ENCODE results near the gene TEAD1.
"Not testable (repeated sequence)": the region's sequence is repeated elsewhere in the genome, so short reads cannot be mapped to it uniquely, and the experiment has no call there.

TEAD1 gene

GRCh38 chr11:12871241-12871640 is 197.0 kb downstream of the TEAD1 start:
- no peak for DNase-seq

- DNase-seq: no peak
Measured at GRCh38 chr11:12871788-12872321, 197.6 kb downstream of the TEAD1 start.

GRCh38 chr11:12876340-12876739 is 202.1 kb downstream of the TEAD1 start:
- DNase-seq: no peak

GRCh38 chr11:12876988-12877387 is 202.8 kb downstream of the TEAD1 start:
- no peak for DNase-seq

- not testable (repeated sequence) for DNase-seq
Measured at GRCh38 chr11:12877508-12877907, 203.3 kb downstream of the TEAD1 start.

- no peak for DNase-seq
Measured at GRCh38 chr11:12880327-12880726, 206.1 kb downstream of the TEAD1 start.

- no peak for DNase-seq
Measured at GRCh38 chr11:12882670-12883069, 208.4 kb downstream of the TEAD1 start.

GRCh38 chr11:12884751-12885318 is 210.6 kb downstream of the TEAD1 start:
- DNase-seq: no peak

- DNase-seq: no peak
Measured at GRCh38 chr11:12885717-12886239, 211.6 kb downstream of the TEAD1 start.

- DNase-seq: no peak
Measured at GRCh38 chr11:12886508-12886907, 212.3 kb downstream of the TEAD1 start.

GRCh38 chr11:12888525-12889158 is 214.4 kb downstream of the TEAD1 start:
- peak; percentile 42 for DNase-seq

- DNase-seq: no peak
Measured at GRCh38 chr11:12889243-12889642, 215.0 kb downstream of the TEAD1 start.

- no peak for DNase-seq
Measured at GRCh38 chr11:12890476-12890875, 216.3 kb downstream of the TEAD1 start.

GRCh38 chr11:12893787-12894672 is 219.8 kb downstream of the TEAD1 start:
- peak; percentile 20 for DNase-seq

GRCh38 chr11:12897390-12897789 is 223.2 kb downstream of the TEAD1 start:
- no peak for DNase-seq

GRCh38 chr11:12897867-12898266 is 223.6 kb downstream of the TEAD1 start:
- no peak for DNase-seq

GRCh38 chr11:12900496-12900895 is 226.3 kb downstream of the TEAD1 start:
- no peak for DNase-seq

- DNase-seq: no peak
Measured at GRCh38 chr11:12901272-12901671, 227.1 kb downstream of the TEAD1 start.

- no peak for DNase-seq
Measured at GRCh38 chr11:12901874-12902481, 227.8 kb downstream of the TEAD1 start.

GRCh38 chr11:12902791-12903486 is 228.7 kb downstream of the TEAD1 start:
- no peak for DNase-seq

- DNase-seq: no peak
Measured at GRCh38 chr11:12905435-12905834, 231.2 kb downstream of the TEAD1 start.

GRCh38 chr11:12906501-12906900 is 232.3 kb downstream of the TEAD1 start:
- no peak for DNase-seq

Data from NCI-H2029 treated with DMSO at 0.1 percent for 48 hours (cell line).